H1 (cell line): ENCODE results near the gene IGF2BP3.

ENCODE experiments used
- EZH2 ChIP-seq: fragments of 200-600 bp; sonication (generic); IDR thresholded peaks from 2 replicates; pipeline ENCODE4 v1.7.1; 2012; ENCODE audit warnings: low read depth, mild to moderate bottlenecking, moderate library complexity, low read length, inconsistent platforms; ENCODE audit not compliant: severe bottlenecking
- GABPA ChIP-seq: IDR thresholded peaks from 2 replicates; pipeline ENCODE4 v1.6.1; 2011; ENCODE audit warnings: mild to moderate bottlenecking, low read length, moderate library complexity, borderline replicate concordance; ENCODE audit not compliant: insufficient read depth
- JUN ChIP-seq: IDR thresholded peaks from 2 replicates; pipeline ENCODE4 v1.6.1; 2011; ENCODE audit warnings: low read depth, mild to moderate bottlenecking, improper control_type of control experiment, low read length
- KDM5A ChIP-seq: fragments of 200-600 bp; IDR thresholded peaks from 2 replicates; pipeline ENCODE4 v1.7.1; 2012; ENCODE audit warnings: mild to moderate bottlenecking, low read length, inconsistent platforms, mixed read lengths
- PHF8 ChIP-seq: fragments of 200-600 bp; sonication (generic); conservative IDR thresholded peaks from 2 replicates; pipeline ENCODE4 v1.7.1; 2012; ENCODE audit warnings: low read depth, mild to moderate bottlenecking, inconsistent platforms, low read length, moderate library complexity
- POLR2A ChIP-seq, 2 experiments: IDR thresholded peaks; 1 replicate in 1 of 2; 2 replicates in 1 of 2; pipeline ENCODE4 v1.6.1; 2011; ENCODE audit warnings: low read depth in 2 of 2, low read length in 2 of 2, mild to moderate bottlenecking in 2 of 2; ENCODE audit errors: control extremely low read depth in 1 of 2
- POLR2AphosphoS5 ChIP-seq: IDR thresholded peaks from 2 replicates; pipeline ENCODE4 v1.6.1; 2011; ENCODE audit warnings: low read depth, low read length
- RAD21 ChIP-seq, 2 experiments: IDR thresholded peaks in 1 of 2; conservative IDR thresholded peaks in 1 of 2; 2 replicates each; pipeline ENCODE4 v1.6.1; 2011; ENCODE audit warnings: low read depth in 2 of 2, low read length in 2 of 2, improper control_type of control experiment in 1 of 2, inconsistent platforms in 1 of 2, mild to moderate bottlenecking in 1 of 2, moderate library complexity in 1 of 2
- RFX5 ChIP-seq: IDR thresholded peaks from 2 replicates; pipeline ENCODE4 v1.6.1; 2011; ENCODE audit warnings: low read depth, low read length, improper control_type of control experiment, borderline replicate concordance
- RXRA ChIP-seq: IDR thresholded peaks from 2 replicates; pipeline ENCODE4 v1.6.1; 2011; ENCODE audit warnings: low read depth, mild to moderate bottlenecking, low read length, moderate library complexity; ENCODE audit not compliant: insufficient read depth
- YY1 ChIP-seq: IDR thresholded peaks from 2 replicates; pipeline ENCODE4 v1.6.1; 2011; ENCODE audit warnings: low read depth, mild to moderate bottlenecking, low read length
- TF ChIP-seq, protein P1 (sequence below), 3 experiments: IDR thresholded peaks; 1 replicate in 2 of 3; 2 replicates in 1 of 3; pipeline versions ENCODE4 v1.5.1 to v1.6.1; 2011; ENCODE audit warnings: low read length in 3 of 3, mild to moderate bottlenecking in 3 of 3, inconsistent platforms in 2 of 3, low read depth in 1 of 3, moderate library complexity in 1 of 3; ENCODE audit not compliant: insufficient read depth in 1 of 3; ENCODE audit errors: control extremely low read depth in 1 of 3
- TF ChIP-seq, protein P2 (sequence below): IDR thresholded peaks from 2 replicates; pipeline ENCODE4 v1.6.1; 2012; ENCODE audit warnings: inconsistent platforms
- TF ChIP-seq, protein P3 (sequence below): IDR thresholded peaks from 2 replicates; pipeline ENCODE4 v1.6.1; 2012; ENCODE audit warnings: inconsistent platforms

DNA sequence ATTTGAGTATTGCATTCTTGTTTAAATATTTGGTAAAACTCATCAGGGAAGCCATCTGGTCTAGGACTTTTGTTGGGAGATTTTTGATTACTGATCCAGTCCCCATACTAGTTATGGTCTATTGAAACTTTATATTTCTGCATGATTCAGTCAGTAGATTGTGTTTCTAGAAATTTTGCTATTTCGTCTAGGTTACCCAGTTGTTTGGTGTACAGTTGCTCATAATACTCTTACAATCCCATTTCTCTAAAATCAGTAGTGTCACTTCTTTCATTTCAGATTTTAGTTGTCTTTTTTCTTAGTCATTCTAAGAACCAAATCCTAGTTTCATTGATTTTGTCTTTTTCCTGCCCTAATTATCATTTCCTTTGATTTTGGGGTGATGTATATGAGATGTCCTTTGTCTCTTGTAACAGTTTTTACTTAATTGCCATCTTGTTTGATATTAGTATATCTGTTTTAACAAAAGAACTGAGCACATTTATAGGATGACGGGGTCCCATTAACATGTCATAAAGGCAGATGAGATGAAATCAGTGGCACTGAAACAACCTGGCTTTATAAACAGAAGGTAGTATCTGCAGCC is 163.3 kb downstream of the IGF2BP3 start:
- TF ChIP-seq, protein P1, sequence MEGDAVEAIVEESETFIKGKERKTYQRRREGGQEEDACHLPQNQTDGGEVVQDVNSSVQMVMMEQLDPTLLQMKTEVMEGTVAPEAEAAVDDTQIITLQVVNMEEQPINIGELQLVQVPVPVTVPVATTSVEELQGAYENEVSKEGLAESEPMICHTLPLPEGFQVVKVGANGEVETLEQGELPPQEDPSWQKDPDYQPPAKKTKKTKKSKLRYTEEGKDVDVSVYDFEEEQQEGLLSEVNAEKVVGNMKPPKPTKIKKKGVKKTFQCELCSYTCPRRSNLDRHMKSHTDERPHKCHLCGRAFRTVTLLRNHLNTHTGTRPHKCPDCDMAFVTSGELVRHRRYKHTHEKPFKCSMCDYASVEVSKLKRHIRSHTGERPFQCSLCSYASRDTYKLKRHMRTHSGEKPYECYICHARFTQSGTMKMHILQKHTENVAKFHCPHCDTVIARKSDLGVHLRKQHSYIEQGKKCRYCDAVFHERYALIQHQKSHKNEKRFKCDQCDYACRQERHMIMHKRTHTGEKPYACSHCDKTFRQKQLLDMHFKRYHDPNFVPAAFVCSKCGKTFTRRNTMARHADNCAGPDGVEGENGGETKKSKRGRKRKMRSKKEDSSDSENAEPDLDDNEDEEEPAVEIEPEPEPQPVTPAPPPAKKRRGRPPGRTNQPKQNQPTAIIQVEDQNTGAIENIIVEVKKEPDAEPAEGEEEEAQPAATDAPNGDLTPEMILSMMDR (IDR thresholded peaks at IDR 0.05; ENCODE audit: control extremely low read depth in 1 of 3, insufficient read depth in 1 of 3, low read depth in 1 of 3, low read length in 3 of 3): no peak
- no peak for TF ChIP-seq POLR2A (IDR thresholded peaks at IDR 0.05; ENCODE audit: control extremely low read depth in 1 of 2, low read depth in 2 of 2, low read length in 2 of 2)
- TF ChIP-seq, protein P2, sequence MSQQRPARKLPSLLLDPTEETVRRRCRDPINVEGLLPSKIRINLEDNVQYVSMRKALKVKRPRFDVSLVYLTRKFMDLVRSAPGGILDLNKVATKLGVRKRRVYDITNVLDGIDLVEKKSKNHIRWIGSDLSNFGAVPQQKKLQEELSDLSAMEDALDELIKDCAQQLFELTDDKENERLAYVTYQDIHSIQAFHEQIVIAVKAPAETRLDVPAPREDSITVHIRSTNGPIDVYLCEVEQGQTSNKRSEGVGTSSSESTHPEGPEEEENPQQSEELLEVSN: no peak
- no peak for TF ChIP-seq RAD21 (IDR thresholded peaks at IDR 0.05 in 1 of 2, conservative IDR thresholded peaks at IDR 0.05 in 1 of 2; ENCODE audit: low read depth in 2 of 2, low read length in 2 of 2)
- no peak for TF ChIP-seq YY1
- TF ChIP-seq RXRA: no peak
- TF ChIP-seq GABPA: no peak
- TF ChIP-seq, protein P3, sequence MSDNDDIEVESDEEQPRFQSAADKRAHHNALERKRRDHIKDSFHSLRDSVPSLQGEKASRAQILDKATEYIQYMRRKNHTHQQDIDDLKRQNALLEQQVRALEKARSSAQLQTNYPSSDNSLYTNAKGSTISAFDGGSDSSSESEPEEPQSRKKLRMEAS: no peak
- no peak for TF ChIP-seq KDM5A
- TF ChIP-seq EZH2: no peak
- TF ChIP-seq POLR2AphosphoS5: no peak
- no peak for TF ChIP-seq RFX5
- no peak for TF ChIP-seq JUN
- no peak for TF ChIP-seq PHF8
